ENCODE data around the gene FAM13B.

DNA sequence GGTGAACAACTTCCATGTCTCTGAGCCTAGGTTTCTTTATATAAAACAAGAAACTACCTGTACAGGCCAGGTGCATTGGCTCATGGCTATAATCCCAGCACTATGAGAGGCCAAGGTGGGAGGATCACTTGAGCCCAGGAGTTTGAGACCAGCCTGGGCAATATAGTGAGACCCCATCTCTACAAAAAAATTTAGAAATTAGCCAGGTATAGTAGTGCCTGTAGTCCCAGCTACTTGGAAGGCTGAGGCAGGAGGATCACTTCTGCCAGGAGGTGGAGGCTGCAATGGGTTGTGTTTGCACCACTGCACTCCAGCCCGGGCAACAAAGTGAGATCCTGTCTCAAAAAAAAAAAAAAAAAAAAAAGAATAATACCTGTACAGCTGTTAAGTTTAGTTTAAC lies 11.1 kb downstream of the FAM13B start:
- no peak for TF ChIP-seq TAF1 (IDR thresholded peaks at IDR 0.05; ENCODE audit: borderline replicate concordance, insufficient read depth, low read length)
- no peak for TF ChIP-seq POLR2AphosphoS5 (IDR thresholded peaks at IDR 0.05; ENCODE audit: low read depth, low read length)
- no peak for TF ChIP-seq SIN3A (IDR thresholded peaks at IDR 0.05; ENCODE audit: borderline replicate concordance, insufficient read depth, low read length)
- TF ChIP-seq, protein P1, sequence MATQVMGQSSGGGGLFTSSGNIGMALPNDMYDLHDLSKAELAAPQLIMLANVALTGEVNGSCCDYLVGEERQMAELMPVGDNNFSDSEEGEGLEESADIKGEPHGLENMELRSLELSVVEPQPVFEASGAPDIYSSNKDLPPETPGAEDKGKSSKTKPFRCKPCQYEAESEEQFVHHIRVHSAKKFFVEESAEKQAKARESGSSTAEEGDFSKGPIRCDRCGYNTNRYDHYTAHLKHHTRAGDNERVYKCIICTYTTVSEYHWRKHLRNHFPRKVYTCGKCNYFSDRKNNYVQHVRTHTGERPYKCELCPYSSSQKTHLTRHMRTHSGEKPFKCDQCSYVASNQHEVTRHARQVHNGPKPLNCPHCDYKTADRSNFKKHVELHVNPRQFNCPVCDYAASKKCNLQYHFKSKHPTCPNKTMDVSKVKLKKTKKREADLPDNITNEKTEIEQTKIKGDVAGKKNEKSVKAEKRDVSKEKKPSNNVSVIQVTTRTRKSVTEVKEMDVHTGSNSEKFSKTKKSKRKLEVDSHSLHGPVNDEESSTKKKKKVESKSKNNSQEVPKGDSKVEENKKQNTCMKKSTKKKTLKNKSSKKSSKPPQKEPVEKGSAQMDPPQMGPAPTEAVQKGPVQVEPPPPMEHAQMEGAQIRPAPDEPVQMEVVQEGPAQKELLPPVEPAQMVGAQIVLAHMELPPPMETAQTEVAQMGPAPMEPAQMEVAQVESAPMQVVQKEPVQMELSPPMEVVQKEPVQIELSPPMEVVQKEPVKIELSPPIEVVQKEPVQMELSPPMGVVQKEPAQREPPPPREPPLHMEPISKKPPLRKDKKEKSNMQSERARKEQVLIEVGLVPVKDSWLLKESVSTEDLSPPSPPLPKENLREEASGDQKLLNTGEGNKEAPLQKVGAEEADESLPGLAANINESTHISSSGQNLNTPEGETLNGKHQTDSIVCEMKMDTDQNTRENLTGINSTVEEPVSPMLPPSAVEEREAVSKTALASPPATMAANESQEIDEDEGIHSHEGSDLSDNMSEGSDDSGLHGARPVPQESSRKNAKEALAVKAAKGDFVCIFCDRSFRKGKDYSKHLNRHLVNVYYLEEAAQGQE (IDR thresholded peaks at IDR 0.05; ENCODE audit: insufficient read depth in 1 of 2, low read depth in 2 of 2, low read length in 2 of 2): no peak
- no peak for TF ChIP-seq FOXP2 (optimal IDR thresholded peaks at IDR 0.05; ENCODE audit: borderline replicate concordance, extremely low read depth, extremely low read length, insufficient read depth)
